Keratinocyte (primary cell): ENCODE data around the gene THSD7B.

Source experiments
- EZH2 ChIP-seq: IDR thresholded peaks from one replicate; pipeline ENCODE4 v1.6.1; 2012; ENCODE audit warnings: inconsistent platforms, mild to moderate bottlenecking, low read length, moderate library complexity
- TF ChIP-seq, protein P1 (sequence below), 3 experiments: IDR thresholded peaks in 1 of 3; conservative IDR thresholded peaks in 1 of 3; optimal IDR thresholded peaks in 1 of 3; 2 replicates in 2 of 3; 3 replicates in 1 of 3; pipeline versions ENCODE3 to v1.5.1; 2011; ENCODE audit warnings: low read length in 3 of 3, mild to moderate bottlenecking in 3 of 3, moderate library complexity in 2 of 3, control low read depth in 1 of 3, inconsistent platforms in 1 of 3; ENCODE audit not compliant: insufficient read depth in 2 of 3; ENCODE audit errors: extremely low read depth in 1 of 3

DNA sequence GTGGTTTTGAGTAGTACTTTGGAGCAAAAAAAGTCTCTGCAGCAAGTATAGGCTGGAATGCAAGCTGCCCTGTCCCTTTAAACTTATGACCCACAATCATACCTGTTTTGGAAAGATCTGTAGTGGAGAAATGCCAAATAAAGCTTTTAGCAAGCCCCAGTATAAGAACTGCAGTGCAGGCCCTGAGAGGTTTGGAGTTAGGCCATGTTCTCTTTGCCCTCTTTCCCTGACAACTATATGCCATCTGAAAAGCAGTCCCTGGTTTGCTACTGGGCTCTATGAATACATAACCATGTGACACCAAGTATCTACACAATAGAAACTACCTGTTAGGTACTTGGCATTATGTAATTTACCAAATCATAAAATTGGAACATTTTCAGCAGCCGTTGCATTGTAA is 931.6 kb downstream of the THSD7B start:
- TF ChIP-seq, protein P1, sequence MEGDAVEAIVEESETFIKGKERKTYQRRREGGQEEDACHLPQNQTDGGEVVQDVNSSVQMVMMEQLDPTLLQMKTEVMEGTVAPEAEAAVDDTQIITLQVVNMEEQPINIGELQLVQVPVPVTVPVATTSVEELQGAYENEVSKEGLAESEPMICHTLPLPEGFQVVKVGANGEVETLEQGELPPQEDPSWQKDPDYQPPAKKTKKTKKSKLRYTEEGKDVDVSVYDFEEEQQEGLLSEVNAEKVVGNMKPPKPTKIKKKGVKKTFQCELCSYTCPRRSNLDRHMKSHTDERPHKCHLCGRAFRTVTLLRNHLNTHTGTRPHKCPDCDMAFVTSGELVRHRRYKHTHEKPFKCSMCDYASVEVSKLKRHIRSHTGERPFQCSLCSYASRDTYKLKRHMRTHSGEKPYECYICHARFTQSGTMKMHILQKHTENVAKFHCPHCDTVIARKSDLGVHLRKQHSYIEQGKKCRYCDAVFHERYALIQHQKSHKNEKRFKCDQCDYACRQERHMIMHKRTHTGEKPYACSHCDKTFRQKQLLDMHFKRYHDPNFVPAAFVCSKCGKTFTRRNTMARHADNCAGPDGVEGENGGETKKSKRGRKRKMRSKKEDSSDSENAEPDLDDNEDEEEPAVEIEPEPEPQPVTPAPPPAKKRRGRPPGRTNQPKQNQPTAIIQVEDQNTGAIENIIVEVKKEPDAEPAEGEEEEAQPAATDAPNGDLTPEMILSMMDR (optimal IDR thresholded peaks at IDR 0.05 in 1 of 3, IDR thresholded peaks at IDR 0.05 in 1 of 3, conservative IDR thresholded peaks at IDR 0.05 in 1 of 3; ENCODE audit: extremely low read depth in 1 of 3, insufficient read depth in 2 of 3, low read length in 3 of 3), result no peak
- no peak for TF ChIP-seq EZH2
